ENCODE data around the gene UNC79.

Gene UNC79

GRCh38 chr14:93751946-93752655 is 321.4 kb downstream of the UNC79 start:
- DNase-seq (ENCODE audit: low spot score) = no peak

GRCh38 chr14:93752980-93753561 is 322.3 kb downstream of the UNC79 start:
- DNase-seq (ENCODE audit: low spot score) = no peak

- no peak for DNase-seq (ENCODE audit: low spot score)
Observed at GRCh38 chr14:93753647-93754046, 322.9 kb downstream of the UNC79 start.

GRCh38 chr14:93757206-93757605 is 326.5 kb downstream of the UNC79 start:
- no peak for DNase-seq (ENCODE audit: low spot score)

Measured in hematopoietic multipotent progenitor cell treated with erythropoietin and hydrocortisone succinate and interleukin-3 and kit ligand, for 15 days (in vitro differentiated cells).